ENCODE data around the gene KHSRP. TPM values are rescaled to one million over a fixed set of nuclear protein-coding genes. Genes with fewer than 3 reads are reported as not detected.

The KHSRP gene
- total RNA-seq, 1 donor from 2014 or later = 415 TPM

DNA sequence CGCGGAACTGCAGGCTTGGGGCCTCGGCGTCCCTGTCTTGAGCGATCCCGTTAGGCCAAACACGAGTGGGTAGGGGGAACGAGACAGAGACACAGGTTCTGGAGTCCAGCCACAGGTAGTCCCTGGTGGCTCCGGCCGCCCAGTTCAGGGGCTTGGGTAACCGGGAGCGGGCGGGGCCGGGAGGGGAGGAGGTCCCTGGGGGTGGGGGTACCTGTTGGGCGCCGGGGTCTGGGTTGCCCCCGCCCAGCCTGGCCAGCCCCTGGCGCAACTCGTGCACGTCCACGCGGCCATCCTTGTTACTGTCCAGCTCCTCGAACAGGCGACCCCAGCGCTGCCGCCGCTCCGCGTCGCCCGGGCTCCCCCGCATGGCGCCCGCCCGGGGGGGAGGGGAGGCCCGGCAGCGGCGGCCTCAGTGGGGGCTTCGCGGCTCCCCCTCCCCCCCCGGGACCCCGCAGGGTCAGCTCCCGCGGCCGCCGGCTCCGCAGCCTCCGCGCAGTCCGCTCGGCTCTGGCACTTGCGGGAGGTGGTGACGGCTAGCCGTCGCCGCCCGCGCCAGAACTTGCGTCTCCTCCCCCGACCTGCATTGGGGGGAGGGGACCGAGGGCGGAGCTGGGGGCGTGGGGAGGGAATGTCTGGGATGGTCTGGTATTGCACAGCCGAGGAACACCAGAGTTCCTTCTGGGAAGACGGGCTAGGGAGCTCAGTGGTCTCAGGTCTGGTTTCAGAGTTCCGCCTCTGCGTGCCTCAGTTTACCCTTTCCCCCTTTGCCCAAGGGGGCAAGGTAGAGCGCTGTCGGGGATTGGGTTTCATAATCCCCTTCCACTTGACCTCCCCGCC lies 34.9 kb upstream of the KHSRP start, which contains the start of gene SLC25A23:
SLC25A23 (minus strand) TSS at position 531 of the 837 bp plus-strand sequence; CDS start at position 367, 164 bp downstream.
- peak within 1 kb of the TSS; percentile 84 for H3K27ac Mint-ChIP-seq
- peaks cover 21% of the 10 kb centered on the region for H3K4me1 Mint-ChIP-seq (ENCODE audit: low read depth)
- peaks cover 18% of the 10 kb centered on the region for H3K36me3 Mint-ChIP-seq (ENCODE audit: low read depth)
- peak within 1 kb of the TSS; percentile 92 for H3K4me3 Mint-ChIP-seq
- intact Hi-C loops (cut with micrococcal nuclease) = loop anchor here (1.0 kb wide), 12 partner anchors 17 to 555 kb away; partner anchors contain the start of genes CLPP, DENND1C, GPR108 and GTF2F1
- DNase-seq (ENCODE audit: low spot score) = peak; percentile 64
- no peaks in the 10 kb centered on the region for H3K27me3 Mint-ChIP-seq (ENCODE audit: insufficient read depth)
- H3K9me3 Mint-ChIP-seq = peaks cover 4% of the 10 kb centered on the region

DNA sequence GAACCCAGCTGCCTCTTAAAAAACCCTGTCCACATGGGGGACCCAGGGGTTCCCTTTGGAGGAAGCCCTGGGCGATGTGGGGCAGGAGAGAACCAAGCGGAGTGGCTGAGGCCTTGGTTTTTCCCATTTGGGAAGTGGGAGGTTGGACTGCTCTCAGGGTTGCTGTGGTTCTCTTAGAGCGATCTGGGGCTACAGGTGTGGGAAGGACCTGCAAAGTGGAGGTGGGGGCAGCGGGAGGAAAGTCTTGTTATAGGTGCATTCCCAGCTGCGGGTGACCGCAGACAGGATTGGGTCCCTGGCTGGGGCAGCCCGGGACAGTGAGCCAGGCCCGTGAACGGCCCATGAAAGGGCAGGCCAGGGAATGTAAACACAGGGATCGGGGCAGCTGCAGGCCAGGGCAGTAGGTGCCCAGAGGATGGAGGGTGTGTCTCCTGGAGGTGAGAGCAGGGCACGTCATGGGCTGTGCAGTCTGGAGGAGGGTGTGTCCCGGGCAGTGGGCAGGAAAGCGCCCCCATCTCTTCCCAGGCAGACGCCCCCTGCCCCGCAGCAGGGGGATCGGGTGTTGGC lies 34.2 kb upstream of the KHSRP start:
- Mint-ChIP-seq H3K27ac (peak overlapping the region; percentile 77), H3K4me1 (ENCODE audit: low read depth) (peaks cover 21% of the 10 kb centered on the region), H3K27me3 (ENCODE audit: insufficient read depth) (no peaks in the 10 kb centered on the region), H3K36me3 (ENCODE audit: low read depth) (peaks cover 23% of the 10 kb centered on the region), H3K4me3 (peak overlapping the region; percentile 92), H3K9me3 (peaks cover 10% of the 10 kb centered on the region)
- intact Hi-C loops (cut with micrococcal nuclease) = no loop called here
- no peak for DNase-seq (ENCODE audit: low spot score)

DNA sequence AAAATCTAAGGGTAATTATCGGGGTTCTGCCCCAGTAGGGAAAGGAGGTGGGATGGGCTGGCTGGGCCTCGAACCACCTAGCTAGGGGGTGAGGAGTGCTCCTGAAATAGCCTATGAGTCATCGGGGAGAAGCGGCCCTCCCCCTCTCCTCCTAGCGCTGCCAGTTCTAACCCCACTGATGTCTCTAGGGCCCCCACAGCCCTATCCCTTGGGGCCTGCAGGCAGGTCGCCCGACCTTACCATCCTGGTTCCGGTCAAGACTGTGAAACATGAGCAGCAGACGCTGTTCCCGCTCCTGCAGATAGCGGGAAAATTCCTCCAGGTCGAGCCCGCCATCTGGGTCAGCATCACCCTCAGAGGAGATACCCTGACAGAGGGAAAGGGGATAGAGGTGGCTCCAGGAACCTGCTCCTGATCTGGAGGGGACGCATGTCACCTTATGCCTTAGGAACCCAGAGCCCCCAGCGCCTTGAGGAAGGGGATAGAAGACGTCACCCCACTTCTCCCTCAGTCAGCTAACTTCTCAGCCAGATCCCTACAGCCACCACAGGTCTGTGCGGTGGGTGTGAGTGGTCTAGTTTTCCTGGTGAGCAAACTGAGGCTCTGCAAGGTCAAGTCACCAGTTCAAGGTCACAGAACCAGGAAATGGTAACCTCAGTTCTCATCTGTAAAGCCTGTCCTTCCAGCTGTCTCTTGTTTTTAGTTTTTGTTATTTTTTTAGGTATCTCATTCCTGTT lies 33.5 kb upstream of the KHSRP start:
- Mint-ChIP-seq H3K36me3 (ENCODE audit: low read depth) (peaks cover 29% of the 10 kb centered on the region), H3K4me3 (peak overlapping the region; percentile 92), H3K9me3 (peaks cover 14% of the 10 kb centered on the region), H3K4me1 (ENCODE audit: low read depth) (peaks cover 21% of the 10 kb centered on the region), H3K27me3 (ENCODE audit: insufficient read depth) (no peaks in the 10 kb centered on the region), H3K27ac (peak overlapping the region; percentile 33)
- no peak for DNase-seq (ENCODE audit: low spot score)
- intact Hi-C loops (cut with micrococcal nuclease) = no loop called here

DNA sequence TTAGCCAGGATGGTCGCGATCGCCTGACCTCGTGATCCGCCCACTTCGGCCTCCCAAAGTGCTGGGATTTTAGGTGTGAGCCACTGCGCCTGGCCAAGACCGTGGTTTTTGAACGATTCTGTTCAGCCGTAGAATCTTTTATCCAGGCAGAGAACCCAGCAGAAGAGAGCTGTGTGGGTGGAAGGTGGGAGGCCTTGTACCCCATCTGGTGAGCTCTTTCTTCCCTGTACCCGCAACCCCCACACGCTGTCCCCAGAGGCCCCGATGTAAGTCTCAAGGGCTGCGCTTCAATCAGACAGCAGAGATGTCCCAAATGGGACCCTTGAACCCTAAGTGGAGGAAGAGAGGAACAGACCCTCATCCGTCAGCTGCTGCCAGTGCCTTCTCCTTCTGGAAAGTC lies 31.3 kb upstream of the KHSRP start:
- Mint-ChIP-seq H3K27me3 (ENCODE audit: insufficient read depth) (no peaks in the 10 kb centered on the region), H3K4me1 (ENCODE audit: low read depth) (peaks cover 21% of the 10 kb centered on the region), H3K27ac (no peak overlapping the region), H3K36me3 (ENCODE audit: low read depth) (peaks cover 40% of the 10 kb centered on the region), H3K4me3 (no peak overlapping the region), H3K9me3 (peaks cover 14% of the 10 kb centered on the region)
- no peak for DNase-seq (ENCODE audit: low spot score)
- intact Hi-C loops (cut with micrococcal nuclease) = no loop called here

DNA sequence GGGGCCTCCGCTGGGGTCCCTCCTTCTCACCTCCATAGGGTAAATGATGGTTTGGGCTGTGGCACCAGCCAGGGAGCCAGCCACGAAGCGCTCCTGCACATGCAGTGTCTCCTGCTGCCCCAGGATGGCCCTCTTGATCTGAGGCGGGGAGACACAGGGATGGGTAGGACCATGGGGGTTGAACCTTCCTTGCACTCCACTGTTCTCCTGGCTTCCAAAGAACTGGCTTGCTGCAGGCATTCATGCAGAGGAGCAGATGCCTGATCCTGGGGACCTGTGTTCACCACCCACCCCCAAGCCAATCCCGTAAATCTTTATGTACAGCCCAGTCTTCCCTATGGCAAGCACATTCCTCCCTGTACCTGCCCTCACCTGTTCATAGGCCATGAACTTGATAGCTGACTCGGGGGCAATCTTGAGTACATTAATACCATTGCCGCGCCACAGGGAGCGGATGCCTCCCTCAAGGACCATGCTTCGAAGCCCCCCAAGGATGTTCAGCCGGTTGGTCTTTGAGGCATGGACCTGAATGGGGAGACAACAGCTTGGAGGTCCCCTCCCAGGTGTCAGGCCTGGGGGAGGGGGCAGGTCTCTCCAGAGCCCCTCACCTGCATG lies 29.4 kb upstream of the KHSRP start:
- Mint-ChIP-seq H3K4me3 (no peak overlapping the region), H3K27me3 (ENCODE audit: insufficient read depth) (no peaks in the 10 kb centered on the region), H3K36me3 (ENCODE audit: low read depth) (peaks cover 46% of the 10 kb centered on the region), H3K27ac (no peak overlapping the region), H3K9me3 (peaks cover 14% of the 10 kb centered on the region), H3K4me1 (ENCODE audit: low read depth) (peaks cover 16% of the 10 kb centered on the region)
- intact Hi-C loops (cut with micrococcal nuclease) = no loop called here
- no peak for DNase-seq (ENCODE audit: low spot score)

DNA sequence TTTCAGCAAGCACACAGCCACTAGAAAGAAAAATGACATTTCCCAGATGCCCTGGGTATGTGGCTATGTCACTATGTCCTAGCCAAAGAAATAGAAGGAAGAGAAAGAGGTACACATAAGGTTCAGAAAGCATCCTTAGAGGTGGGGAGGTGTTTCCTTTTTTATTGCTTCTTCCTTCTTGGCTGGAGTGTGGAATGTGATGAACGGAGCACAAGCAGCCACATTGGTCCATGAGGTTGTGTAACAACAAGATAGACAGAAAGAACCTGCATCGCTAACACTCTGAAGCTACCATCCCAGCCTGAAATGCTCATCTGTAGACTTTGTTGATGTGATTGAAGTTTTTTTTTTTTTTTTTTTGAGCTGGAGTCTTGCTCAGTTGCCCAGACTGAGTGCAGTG lies 28.3 kb upstream of the KHSRP start:
- DNase-seq (ENCODE audit: low spot score) = no peak
- Mint-ChIP-seq H3K27me3 (ENCODE audit: insufficient read depth) (no peaks in the 10 kb centered on the region), H3K4me3 (no peak overlapping the region), H3K4me1 (ENCODE audit: low read depth) (peaks cover 4% of the 10 kb centered on the region), H3K9me3 (peaks cover 14% of the 10 kb centered on the region), H3K27ac (no peak overlapping the region), H3K36me3 (ENCODE audit: low read depth) (peaks cover 46% of the 10 kb centered on the region)
- intact Hi-C loops (cut with micrococcal nuclease) = no loop called here

DNA sequence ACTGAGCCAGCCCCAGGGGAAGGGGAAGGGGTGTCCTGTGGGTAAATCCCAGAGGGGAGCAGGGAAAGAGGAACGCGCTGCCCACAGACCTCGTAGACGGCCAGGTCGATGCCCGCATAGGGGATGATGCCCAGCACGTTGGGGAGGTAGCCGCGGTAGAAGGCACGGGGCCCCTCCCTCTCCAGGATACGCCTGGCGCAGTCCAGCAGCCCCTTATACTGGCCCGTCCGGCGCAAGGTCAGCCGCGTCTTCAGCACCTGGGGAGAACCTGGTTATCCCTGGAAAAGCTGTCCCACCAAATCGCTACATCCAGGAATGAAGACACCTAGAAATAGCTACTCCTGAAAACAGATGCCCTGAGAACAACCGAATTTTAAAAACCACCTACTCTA lies 27.6 kb upstream of the KHSRP start:
- no peak overlapping the region for H3K27ac Mint-ChIP-seq
- peaks cover 46% of the 10 kb centered on the region for H3K36me3 Mint-ChIP-seq (ENCODE audit: low read depth)
- H3K27me3 Mint-ChIP-seq (ENCODE audit: insufficient read depth) = no peaks in the 10 kb centered on the region
- no peaks in the 10 kb centered on the region for H3K4me1 Mint-ChIP-seq (ENCODE audit: low read depth)
- H3K9me3 Mint-ChIP-seq = peaks cover 14% of the 10 kb centered on the region
- H3K4me3 Mint-ChIP-seq = no peak overlapping the region
- intact Hi-C loops (cut with micrococcal nuclease) = no loop called here
- DNase-seq (ENCODE audit: low spot score) = no peak

DNA sequence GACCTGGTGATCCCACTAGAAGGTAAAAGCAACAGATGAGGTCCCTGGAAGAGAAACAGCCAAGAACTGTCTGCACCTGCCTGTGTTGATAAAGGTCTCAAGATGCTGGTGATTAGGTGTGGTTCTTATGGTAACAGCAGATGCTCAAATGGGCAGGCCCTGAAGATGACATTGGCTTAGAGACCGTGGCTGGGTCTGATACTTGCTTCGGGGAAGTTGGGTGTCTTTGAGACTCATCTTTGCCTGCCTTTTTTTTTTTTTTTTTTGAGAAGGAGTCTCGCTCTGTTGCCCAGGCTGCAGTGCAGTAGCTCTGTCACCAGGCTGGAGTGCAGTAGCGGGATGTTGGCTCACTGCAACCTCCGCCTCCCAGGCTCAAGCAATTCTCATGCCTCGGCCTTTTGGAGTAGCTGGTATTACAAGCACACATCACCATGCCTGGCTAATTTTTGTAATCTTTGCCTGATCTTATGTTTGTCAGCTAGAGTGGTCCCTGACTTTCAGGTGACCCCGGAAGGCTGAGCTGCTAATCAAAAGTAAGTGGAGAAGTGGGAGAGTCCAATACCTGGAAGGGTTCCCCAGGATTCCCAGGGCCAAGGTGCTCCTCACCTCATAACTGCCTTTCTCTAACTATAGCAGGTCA lies 27.1 kb upstream of the KHSRP start:
- no peaks in the 10 kb centered on the region for H3K27me3 Mint-ChIP-seq (ENCODE audit: insufficient read depth)
- peaks cover 14% of the 10 kb centered on the region for H3K9me3 Mint-ChIP-seq
- intact Hi-C loops (cut with micrococcal nuclease) = no loop called here
- no peaks in the 10 kb centered on the region for H3K4me1 Mint-ChIP-seq (ENCODE audit: low read depth)
- no peak for DNase-seq (ENCODE audit: low spot score)
- no peak overlapping the region for H3K4me3 Mint-ChIP-seq
- H3K36me3 Mint-ChIP-seq (ENCODE audit: low read depth) = peaks cover 47% of the 10 kb centered on the region
- H3K27ac Mint-ChIP-seq = no peak overlapping the region

DNA sequence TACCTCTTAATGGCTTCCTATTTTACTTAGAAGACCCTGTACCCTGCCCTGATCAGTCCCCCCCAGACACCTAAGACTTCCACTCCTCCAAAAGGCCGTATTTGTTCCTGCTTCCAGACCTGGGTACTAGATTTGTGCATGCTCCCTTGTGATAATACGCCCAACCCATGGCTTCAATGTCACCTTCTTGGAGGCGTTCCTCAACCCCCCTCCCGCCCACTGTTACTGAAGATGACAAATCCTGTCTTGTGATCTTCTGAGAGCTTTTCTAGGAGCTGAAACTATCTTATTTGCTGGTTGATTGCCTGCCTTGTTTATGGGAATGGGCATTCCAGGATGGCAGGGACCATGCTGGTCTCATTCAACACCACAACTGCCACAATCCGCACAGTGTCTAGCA lies 25.6 kb upstream of the KHSRP start:
- H3K27me3 Mint-ChIP-seq (ENCODE audit: insufficient read depth) = no peaks in the 10 kb centered on the region
- peaks cover 42% of the 10 kb centered on the region for H3K36me3 Mint-ChIP-seq (ENCODE audit: low read depth)
- no peak for DNase-seq (ENCODE audit: low spot score)
- no peak overlapping the region for H3K27ac Mint-ChIP-seq
- H3K4me1 Mint-ChIP-seq (ENCODE audit: low read depth) = no peaks in the 10 kb centered on the region
- H3K4me3 Mint-ChIP-seq = no peak overlapping the region
- intact Hi-C loops (cut with micrococcal nuclease) = no loop called here
- peaks cover 10% of the 10 kb centered on the region for H3K9me3 Mint-ChIP-seq

DNA sequence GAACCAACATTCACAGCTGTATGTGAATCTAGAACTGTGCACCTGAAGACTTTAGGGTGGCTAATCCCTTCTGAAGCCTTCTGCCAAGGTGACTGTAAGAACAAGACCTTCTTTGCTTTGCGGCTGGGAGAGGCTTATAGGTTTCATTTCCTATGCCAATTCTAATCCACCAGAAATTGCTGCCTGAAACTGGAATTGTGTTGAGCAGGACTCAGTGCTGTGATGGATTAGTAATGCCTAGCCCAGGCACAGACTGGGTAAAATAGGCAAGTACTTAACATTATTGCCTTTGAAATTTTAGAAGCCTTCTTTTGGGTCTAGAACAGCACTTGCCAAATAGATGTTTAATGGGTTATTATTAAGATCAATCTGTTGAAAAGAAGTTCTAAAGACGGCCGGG lies 23.4 kb upstream of the KHSRP start:
- Mint-ChIP-seq H3K4me3 (no peak overlapping the region), H3K4me1 (ENCODE audit: low read depth) (no peaks in the 10 kb centered on the region), H3K36me3 (ENCODE audit: low read depth) (peaks cover 24% of the 10 kb centered on the region), H3K27me3 (ENCODE audit: insufficient read depth) (no peaks in the 10 kb centered on the region), H3K27ac (no peak overlapping the region), H3K9me3 (no peaks in the 10 kb centered on the region)
- no peak for DNase-seq (ENCODE audit: low spot score)
- intact Hi-C loops (cut with micrococcal nuclease) = no loop called here

DNA sequence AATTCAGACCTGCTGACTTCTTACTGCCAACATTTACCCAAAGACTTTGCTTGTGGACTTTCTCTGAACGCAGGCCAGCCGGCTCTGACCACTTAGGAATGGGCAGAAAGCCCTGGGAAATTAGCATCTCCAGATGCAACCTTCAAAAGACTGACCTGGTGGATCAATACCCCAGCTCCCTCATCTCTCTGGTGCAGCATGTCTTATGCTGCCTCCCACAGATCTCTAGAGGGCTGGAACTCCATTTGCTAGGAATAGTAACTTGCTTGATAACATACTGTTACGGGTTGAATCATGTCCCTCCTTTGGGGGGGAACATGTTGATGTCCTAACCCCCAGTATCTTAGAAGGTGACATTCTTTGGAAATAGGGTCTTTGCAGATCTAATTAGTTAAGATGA lies 21.8 kb upstream of the KHSRP start:
- Mint-ChIP-seq H3K27me3 (ENCODE audit: insufficient read depth) (no peaks in the 10 kb centered on the region), H3K27ac (no peak overlapping the region), H3K36me3 (ENCODE audit: low read depth) (peaks cover 14% of the 10 kb centered on the region), H3K9me3 (no peaks in the 10 kb centered on the region), H3K4me1 (ENCODE audit: low read depth) (no peaks in the 10 kb centered on the region), H3K4me3 (no peak overlapping the region)
- intact Hi-C loops (cut with micrococcal nuclease) = no loop called here
- no peak for DNase-seq (ENCODE audit: low spot score)

DNA sequence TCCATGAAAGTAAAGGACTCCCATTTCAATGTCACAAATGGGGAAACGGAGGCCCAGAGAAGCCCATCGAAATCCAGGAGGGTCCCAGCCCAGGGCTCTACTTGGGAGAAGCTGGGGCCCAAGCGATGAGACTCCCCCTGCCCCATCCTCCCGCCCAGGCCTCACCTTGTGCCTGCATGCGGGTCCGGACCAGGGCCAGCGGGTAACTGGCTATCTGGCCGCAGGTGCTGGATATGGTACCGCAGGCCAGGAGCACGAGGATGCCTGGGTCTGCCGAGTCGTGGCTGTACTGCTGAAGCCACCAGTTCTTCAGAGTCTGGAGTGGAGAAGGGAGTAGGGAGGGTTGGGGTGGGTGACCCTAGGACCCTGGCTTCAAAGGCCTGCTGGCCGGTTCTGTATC lies 19.4 kb upstream of the KHSRP start:
- no peak overlapping the region for H3K4me3 Mint-ChIP-seq
- DNase-seq (ENCODE audit: low spot score) = no peak
- no peaks in the 10 kb centered on the region for H3K9me3 Mint-ChIP-seq
- H3K27me3 Mint-ChIP-seq (ENCODE audit: insufficient read depth) = no peaks in the 10 kb centered on the region
- no peak overlapping the region for H3K27ac Mint-ChIP-seq
- peaks cover 8% of the 10 kb centered on the region for H3K36me3 Mint-ChIP-seq (ENCODE audit: low read depth)
- H3K4me1 Mint-ChIP-seq (ENCODE audit: low read depth) = no peaks in the 10 kb centered on the region
- intact Hi-C loops (cut with micrococcal nuclease) = no loop called here
